A172 (cell line): ENCODE data around the gene PRDM11. TPM values are rescaled to one million over a fixed set of nuclear protein-coding genes. Genes with fewer than 3 reads are reported as not detected.

Source experiments
- total RNA-seq: library from RNA; depleted of rRNA; stranded (reverse); fragments of >200 nt; shearing (Covaris generic); gene quantifications from 2 replicates; pipeline ENCODE4 v1.2.3, GENCODE V29; 2014; rRNA removed

PRDM11 gene
- total RNA-seq, 1 experiment from 2014 or later, result 10.1 TPM

Other genes with a start within 250 kb of the PRDM11 start
- gene TP53I11, start 195.8 kb upstream of the PRDM11 start, total RNA-seq, result 15.0 and 23.7 TPM in 2 replicates
- gene SYT13, start 139.7 kb downstream of the PRDM11 start, total RNA-seq, result 0.19 TPM in 1 of 2 replicates, not detected in the other